GM21619 (cell line): ENCODE measurements around the gene TXNIP.

Experiments
- ATAC-seq: cut with Tn5 transposase; IDR thresholded peaks from one replicate; pipeline ENCODE4 v1.9.1; 2021; ENCODE audit not compliant: unreplicated experiment

Gene TXNIP

GRCh38 chr1:145986551-145986950, 9.8 kb downstream of the TXNIP start:
- no peak for ATAC-seq

- no peak for ATAC-seq
Measured at GRCh38 chr1:145985502-145986439, 10.6 kb downstream of the TXNIP start.

DNA sequence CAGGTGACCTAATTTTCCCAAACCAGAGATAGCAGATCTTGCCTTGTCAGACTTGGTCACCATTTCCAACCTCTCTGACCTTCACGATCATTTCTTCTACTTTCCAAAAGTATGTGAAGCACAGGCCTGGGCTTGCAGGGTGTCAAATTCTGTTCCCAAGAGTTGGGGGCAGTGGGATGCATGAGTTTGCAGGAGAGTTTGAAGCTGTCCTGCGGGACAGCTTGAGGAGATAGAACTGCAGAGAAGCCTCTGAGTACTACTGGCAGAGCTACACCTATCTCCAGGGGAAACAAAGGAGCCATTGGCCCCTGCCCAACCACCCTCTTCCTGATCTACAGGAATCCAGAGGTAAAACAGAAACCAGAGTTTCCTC, 11.3 kb downstream of the TXNIP start:
- no peak for ATAC-seq

GRCh38 chr1:145983960-145984830, 12.2 kb downstream of the TXNIP start:
- no peak for ATAC-seq

DNA sequence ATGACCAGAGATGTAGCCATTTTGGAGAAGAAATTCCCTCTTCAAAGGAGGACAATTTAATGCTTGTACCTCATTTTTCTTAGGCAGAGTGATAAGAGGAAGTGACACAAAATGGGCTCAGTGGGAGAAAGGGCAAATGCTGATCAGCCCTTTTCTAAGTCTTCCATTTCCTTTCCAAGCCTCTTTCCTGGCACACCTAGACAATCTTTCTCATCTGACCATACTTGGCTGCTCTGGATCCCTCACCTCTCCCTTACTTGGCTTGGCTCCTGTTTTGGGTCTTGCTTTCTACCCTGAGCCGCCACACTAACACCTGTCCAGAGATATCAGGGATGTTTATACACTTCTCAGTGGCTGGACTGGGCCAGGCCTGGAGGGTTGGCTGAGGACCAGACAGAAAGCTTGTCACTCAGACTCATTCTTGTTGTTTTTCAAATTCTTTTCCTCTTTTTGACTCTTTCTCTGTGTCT, 13.1 kb downstream of the TXNIP start:
- ATAC-seq = no peak

DNA sequence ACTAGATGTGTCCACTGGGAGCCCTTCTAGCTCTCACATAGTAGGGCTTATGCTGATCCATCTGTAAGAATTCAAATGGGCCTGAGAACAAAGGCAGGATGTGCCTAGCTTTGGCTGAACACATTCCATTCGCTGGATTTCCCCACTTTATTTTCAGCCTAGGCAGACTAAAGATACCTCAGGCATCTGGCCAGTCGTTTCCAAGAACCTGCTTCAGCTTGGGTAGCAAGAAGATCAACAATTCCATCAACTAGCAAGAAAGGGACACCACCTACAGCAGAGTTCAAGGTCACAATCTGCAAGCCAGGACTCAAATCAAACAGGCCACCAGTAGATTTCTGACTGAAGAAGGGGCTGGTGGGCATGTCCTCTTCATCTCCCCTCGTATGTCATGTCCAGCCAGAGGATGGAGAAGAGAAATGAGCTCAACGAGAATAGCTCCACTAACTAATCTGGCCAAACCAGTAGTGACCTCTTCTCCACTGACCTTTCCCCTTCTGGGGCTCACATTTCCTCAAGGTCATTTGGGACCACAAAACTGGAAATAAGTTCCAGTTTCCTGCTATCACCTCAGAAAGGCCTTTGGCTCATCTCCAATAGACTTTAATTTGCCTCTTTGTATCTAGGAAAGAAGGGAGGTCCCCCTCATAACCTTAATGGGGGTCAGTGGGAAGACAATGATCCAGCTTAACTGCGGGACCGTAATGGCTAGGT, 14.2 kb downstream of the TXNIP start:
- ATAC-seq = no peak

- no peak for ATAC-seq
Measured at GRCh38 chr1:145980457-145980994, 15.9 kb downstream of the TXNIP start.

- ATAC-seq = peak; percentile 17
Measured at GRCh38 chr1:145979746-145980456, 16.5 kb downstream of the TXNIP start.

DNA sequence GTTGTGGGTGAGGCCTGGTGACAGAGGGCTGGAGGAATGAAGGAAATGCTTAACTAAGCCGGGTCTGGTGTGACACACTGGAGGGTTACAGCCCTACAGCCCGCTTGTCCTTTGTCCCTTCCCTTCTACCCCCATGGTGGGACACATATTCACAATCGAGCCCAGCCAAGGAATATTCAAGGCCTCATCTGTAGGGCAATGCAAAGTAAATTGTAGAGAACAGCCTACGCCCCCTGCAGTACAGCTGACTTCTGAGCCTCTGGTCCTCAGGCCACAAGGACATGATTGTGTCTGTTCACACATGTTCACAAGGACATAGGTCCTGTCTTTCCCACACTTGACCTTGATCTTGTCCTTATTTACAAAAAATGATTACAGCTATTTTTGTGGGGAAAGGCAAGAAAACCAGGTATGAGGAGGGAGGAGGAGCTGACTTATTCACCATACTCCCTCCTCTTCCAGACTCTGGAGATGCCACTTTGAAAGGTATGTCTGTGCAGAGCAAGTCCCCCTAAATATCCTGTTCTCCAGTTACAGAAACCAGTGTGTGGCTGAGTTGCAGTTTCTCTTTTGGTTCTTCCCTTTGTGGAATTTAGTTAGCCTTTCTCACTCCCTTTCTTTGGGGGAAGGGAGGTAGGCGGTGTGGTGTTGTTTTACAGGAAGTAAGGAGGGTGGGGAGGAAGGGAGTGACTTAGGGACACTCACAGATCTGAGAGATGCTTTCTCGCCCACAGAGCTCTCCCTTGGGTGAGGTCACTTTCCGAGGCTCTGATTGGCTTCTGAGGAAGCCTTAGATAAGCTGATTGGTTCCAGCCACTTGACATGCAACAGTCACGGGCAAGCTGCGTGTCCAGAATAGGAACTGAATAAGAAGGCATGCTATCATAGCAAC, 17.3 kb downstream of the TXNIP start:
- peak; percentile 93 for ATAC-seq

GRCh38 chr1:145978471-145978853, 17.9 kb downstream of the TXNIP start:
- ATAC-seq = no peak

GRCh38 chr1:145977486-145978470, 18.6 kb downstream of the TXNIP start:
- no peak for ATAC-seq

- ATAC-seq = no peak
Measured at GRCh38 chr1:145977016-145977415, 19.4 kb downstream of the TXNIP start.

DNA sequence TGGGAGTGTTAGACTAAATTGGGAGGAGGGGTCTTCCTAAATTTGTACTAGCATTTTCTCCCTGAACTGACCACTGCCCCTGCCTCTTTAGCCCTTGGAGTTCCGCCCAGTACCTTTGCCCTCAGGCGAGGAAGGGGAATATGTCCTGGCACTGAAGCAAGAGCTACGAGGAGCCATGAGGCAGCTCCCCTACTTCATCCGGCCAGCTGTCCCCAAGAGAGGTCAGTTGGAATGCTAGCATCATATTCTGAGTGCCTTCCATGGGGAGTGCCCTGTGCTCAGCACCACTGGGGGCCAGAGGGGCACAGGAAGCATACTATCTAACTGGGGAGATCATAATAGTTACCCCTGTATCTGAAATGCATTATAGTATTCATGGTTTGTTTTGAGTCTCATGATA, 21.2 kb downstream of the TXNIP start:
- ATAC-seq = no peak

DNA sequence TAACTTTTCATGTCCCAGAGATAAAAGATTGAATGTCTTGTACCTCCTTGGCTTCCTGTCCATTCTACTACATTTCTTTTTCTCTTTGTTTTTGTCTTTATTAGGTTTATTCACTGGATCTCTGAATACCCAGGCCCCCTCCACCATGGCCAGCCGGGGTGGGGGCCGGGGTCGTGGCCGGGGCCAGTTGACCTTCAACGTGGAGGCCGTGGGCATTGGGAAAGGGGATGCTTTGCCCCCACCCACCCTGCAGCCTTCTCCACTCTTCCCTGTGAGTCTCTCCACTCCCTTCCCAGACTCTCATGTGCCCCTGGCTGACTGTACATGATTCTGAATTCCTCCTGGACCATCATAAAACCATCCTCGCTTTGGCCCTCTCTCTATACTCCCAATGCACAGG, 21.7 kb downstream of the TXNIP start:
- no peak for ATAC-seq

DNA sequence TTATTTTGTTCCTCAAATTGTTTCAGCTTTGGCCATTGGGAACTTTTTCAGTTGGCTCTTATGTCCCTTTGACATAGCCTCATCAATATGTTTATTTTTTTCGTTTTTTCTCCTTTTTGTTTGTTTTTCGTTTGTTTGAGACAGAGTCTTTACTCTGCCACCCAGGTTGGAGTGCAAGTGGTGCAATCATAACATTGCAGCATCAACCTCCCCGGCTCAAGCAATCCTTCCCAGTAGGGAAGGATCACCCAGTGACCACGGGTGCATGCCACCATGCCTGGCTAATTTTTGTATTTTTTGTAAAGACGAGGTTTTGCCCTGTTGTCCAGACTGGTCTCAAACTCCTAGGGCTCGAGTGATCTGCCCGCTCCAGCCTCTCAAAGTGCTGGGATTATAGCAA, 23.8 kb downstream of the TXNIP start:
- no peak for ATAC-seq

GRCh38 chr1:145967288-145967687, 29.1 kb downstream of the TXNIP start:
- no peak for ATAC-seq

GRCh38 chr1:145965119-145965744, 31.1 kb downstream of the TXNIP start:
- ATAC-seq = no peak
